ENCODE results near the gene DISC1.

DNA sequence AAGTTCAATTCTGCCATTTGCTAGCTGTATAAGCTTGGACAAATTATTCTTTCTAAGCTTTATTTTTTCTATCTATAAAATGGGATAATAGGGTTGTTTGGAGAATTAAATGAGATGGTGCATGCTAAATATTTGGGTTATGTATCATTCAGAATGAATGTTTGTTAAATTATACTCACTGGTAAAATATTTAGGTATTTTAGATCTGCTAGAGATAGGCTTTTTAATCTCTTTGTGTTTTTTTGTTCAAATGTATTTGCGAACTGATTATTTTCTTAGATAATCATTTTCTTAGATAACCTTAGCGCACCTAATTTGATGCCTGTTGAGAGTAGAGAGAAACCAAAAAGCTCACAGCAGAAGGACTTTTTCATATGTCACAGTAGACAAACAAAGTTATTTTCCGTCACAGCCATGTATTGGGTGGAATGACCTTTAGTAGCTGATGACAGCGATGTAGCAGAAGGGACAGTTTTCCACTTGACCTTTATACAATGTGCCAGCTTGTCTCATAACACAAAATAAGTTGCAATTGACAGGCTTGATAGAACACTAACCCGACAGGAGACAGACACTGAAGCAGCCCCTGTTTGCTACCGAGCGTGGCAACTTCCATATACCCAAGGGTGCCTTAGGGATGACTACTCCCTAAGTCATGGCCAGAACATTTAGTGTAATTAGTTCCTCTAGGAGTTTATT is 93.0 kb downstream of the DISC1 start:
- no peak for TF ChIP-seq ZNF232 (CRISPR knock-in tag; IDR thresholded peaks at IDR 0.05; ENCODE audit: borderline replicate concordance)
- TF ChIP-seq GTF2F1 (IDR thresholded peaks at IDR 0.05; ENCODE audit: low read length): no peak
- no peak for TF ChIP-seq KLF15 (CRISPR knock-in tag; IDR thresholded peaks at IDR 0.05; ENCODE audit: borderline replicate concordance)
- TF ChIP-seq POLR2G (IDR thresholded peaks at IDR 0.05; ENCODE audit: low read depth, low read length): no peak
